Breast epithelium (tissue), 4 donors: ENCODE results near the gene IER2. TPM values are rescaled to one million over a fixed set of nuclear protein-coding genes. Genes with fewer than 3 reads are reported as not detected.
A peak's percentile ranks its signal among the peaks of the same experiment; 100 is the strongest.

Experiments used
- DNase-seq, 2 donors: peaks; one replicate each; pipeline ENCODE4 v3.0.0-alpha.2; 2019; ENCODE audit warnings: low spot score in 2 of 2
- H3K27ac ChIP-seq, 2 donors: fragments of 200-600 bp; sonication (generic) in 1 of 2; one replicate each; pipeline ENCODE4 v1.5.1; 2016 to 2019; ENCODE audit warnings: mild to moderate bottlenecking in 1 of 2
- H3K27me3 ChIP-seq, 2 donors: fragments of 200-600 bp; sonication (generic) in 1 of 2; one replicate each; pipeline versions ENCODE4 v1.5.1 to v1.6.0; 2017 to 2019; ENCODE audit warnings: control low read depth in 1 of 2, mild to moderate bottlenecking in 1 of 2
- H3K36me3 ChIP-seq: fragments of 200-600 bp; one replicate; pipeline ENCODE4 v1.5.1; 2019
- H3K4me1 ChIP-seq, 2 donors: fragments of 200-600 bp; sonication (generic); one replicate each; pipeline ENCODE4 v1.5.1; 2016 to 2019; ENCODE audit warnings: control low read depth in 1 of 2
- H3K4me3 ChIP-seq, 3 donors: fragments of 200-600 bp; sonication (generic); 1 replicate in 2 of 3; 2 replicates in 1 of 3; pipeline ENCODE4 v1.5.1; 2016 to 2019; ENCODE audit warnings: mild to moderate bottlenecking in 3 of 3, moderate library complexity in 2 of 3
- H3K9me3 ChIP-seq, 2 donors: fragments of 200-600 bp; sonication (generic) in 1 of 2; one replicate each; pipeline ENCODE4 v1.5.1; 2016 to 2019; ENCODE audit warnings: control low read depth in 1 of 2
- CTCF ChIP-seq, 3 donors: fragments of 450-650 bp; IDR thresholded peaks; one replicate each; pipeline ENCODE4 v1.5.1; 2016 to 2017; ENCODE audit warnings: antibody characterized with exemption in 3 of 3, mild to moderate bottlenecking in 3 of 3, moderate library complexity in 3 of 3
- POLR2A ChIP-seq: fragments of 450-650 bp; IDR thresholded peaks from one replicate; pipeline ENCODE4 v1.6.1; 2016; ENCODE audit warnings: antibody characterized with exemption, mild to moderate bottlenecking, moderate library complexity
- POLR2AphosphoS5 ChIP-seq, 3 donors: sonication (generic); formaldehyde crosslinking; IDR thresholded peaks; one replicate each; pipeline ENCODE4 v1.6.1; 2017; ENCODE audit warnings: antibody characterized with exemption in 3 of 3
- intact Hi-C: fragments of 100-400 bp; cut with DNase I; formaldehyde crosslinking; loops from one replicate; pipeline ENCODE4 v1.15.1; 2023; ENCODE audit warnings: low total_unique reads
- total RNA-seq, 3 donors: library from RNA; depleted of rRNA; stranded (reverse); fragments of >200 nt; gene quantifications; one replicate each; pipeline ENCODE4 v1.1.0, GENCODE V29; 2016

IER2 gene
- total RNA-seq = 100 to 1,000 TPM in 1 of 3 donors, 10 to 100 TPM in 2; 20.6 to 146 (median 79.6) TPM

GRCh38 chr19:13150187-13150930 lies at the start of gene IER2, which contains the start of gene STX10:
TSS of gene IER2 (plus strand) at chr19:13150411. CDS start at chr19:13153187, 2,776 bp downstream.
TSS of gene STX10 (minus strand) at chr19:13150375. CDS start at chr19:13150173, 202 bp downstream.
- Histone ChIP-seq H3K27me3 (no peaks in the 10 kb centered on the region), H3K36me3 (no peaks in the 10 kb centered on the region), H3K4me3 (peak within 1 kb of the TSS; percentile 72 to 84 (median 77)), H3K4me1 (peaks cover 3 to 5% of the 10 kb centered on the region in 2 donors), H3K9me3 (no peaks in the 10 kb centered on the region), H3K27ac (peak within 1 kb of the TSS; percentile 99 to 100)
- intact Hi-C loops = no loop called here
- peak; percentile 97 for DNase-seq
- TF ChIP-seq CTCF (IDR thresholded peaks at IDR 0.05) (peak; percentile 35 to 71 (median 40)), POLR2A (peak; percentile 82), POLR2AphosphoS5 (IDR thresholded peaks at IDR 0.05) (peak; percentile 94 to 97 (median 96))

- TF ChIP-seq CTCF (IDR thresholded peaks at IDR 0.05) = no peak
- no peak for TF ChIP-seq POLR2AphosphoS5 (IDR thresholded peaks at IDR 0.05)
- TF ChIP-seq POLR2A = no peak
- intact Hi-C loops = no loop called here
- peak overlapping the region; percentile 41 to 59 (median 52) for H3K4me3 ChIP-seq
- no peaks in the 10 kb centered on the region for H3K9me3 ChIP-seq
- H3K4me1 ChIP-seq = peaks cover 0 to 4% of the 10 kb centered on the region in 2 donors
- H3K27ac ChIP-seq = peak overlapping the region in 1 of 2 donors; percentile 79
- H3K36me3 ChIP-seq = no peaks in the 10 kb centered on the region
- no peak for DNase-seq
- no peaks in the 10 kb centered on the region for H3K27me3 ChIP-seq
Measured at GRCh38 chr19:13100841-13101589, 49.2 kb upstream of the IER2 start.

- Histone ChIP-seq H3K4me3 (peak overlapping the region; percentile 41 to 59 (median 52)), H3K27ac (peak overlapping the region; percentile 62 to 76), H3K9me3 (no peaks in the 10 kb centered on the region), H3K4me1 (peaks cover 0 to 4% of the 10 kb centered on the region in 2 donors), H3K27me3 (no peaks in the 10 kb centered on the region), H3K36me3 (no peaks in the 10 kb centered on the region)
- TF ChIP-seq POLR2A = no peak
- TF ChIP-seq POLR2AphosphoS5 (IDR thresholded peaks at IDR 0.05) = no peak
- TF ChIP-seq CTCF (IDR thresholded peaks at IDR 0.05) = no peak
- no peak for DNase-seq
- intact Hi-C loops = no loop called here
Measured at GRCh38 chr19:13101590-13102415, 48.4 kb upstream of the IER2 start.

GRCh38 chr19:13102416-13102665 lies 47.9 kb upstream of the IER2 start:
- DNase-seq = no peak
- intact Hi-C loops = no loop called here
- no peak for TF ChIP-seq CTCF (IDR thresholded peaks at IDR 0.05)
- TF ChIP-seq POLR2A = no peak
- H3K27me3 ChIP-seq = no peaks in the 10 kb centered on the region
- H3K27ac ChIP-seq = peak overlapping the region; percentile 62 to 76
- H3K4me1 ChIP-seq = peaks cover 0 to 4% of the 10 kb centered on the region in 2 donors
- no peaks in the 10 kb centered on the region for H3K36me3 ChIP-seq
- H3K9me3 ChIP-seq = no peaks in the 10 kb centered on the region
- H3K4me3 ChIP-seq = peak overlapping the region; percentile 41 to 59 (median 52)
